ENCODE measurements around the gene SAMD4A.
"Not testable (repeated sequence)": the region's sequence is repeated elsewhere in the genome, so short reads cannot be mapped to it uniquely, and the experiment has no call there.

Gene SAMD4A

DNA sequence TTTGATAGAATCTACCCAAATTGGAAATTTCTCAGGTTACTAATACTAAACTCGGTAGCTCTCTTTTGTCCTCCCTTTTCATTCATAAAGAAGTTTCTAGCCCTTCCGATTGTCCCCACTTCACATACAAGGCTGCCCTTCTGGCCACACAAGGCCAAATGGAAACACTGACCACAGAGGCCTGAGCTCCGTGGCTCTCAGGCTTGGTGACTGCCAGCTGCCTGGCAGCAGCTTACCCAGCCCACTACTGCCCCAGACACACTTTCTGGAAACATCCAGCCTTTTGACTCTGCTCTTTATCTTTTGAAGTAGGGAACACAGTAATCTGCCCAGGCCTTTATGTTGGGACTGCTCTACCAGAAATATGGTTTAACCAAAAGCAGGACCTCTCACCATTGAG, 168.5 kb downstream of the SAMD4A start:
- no peak for DNase-seq (ENCODE audit: low spot score)

DNA sequence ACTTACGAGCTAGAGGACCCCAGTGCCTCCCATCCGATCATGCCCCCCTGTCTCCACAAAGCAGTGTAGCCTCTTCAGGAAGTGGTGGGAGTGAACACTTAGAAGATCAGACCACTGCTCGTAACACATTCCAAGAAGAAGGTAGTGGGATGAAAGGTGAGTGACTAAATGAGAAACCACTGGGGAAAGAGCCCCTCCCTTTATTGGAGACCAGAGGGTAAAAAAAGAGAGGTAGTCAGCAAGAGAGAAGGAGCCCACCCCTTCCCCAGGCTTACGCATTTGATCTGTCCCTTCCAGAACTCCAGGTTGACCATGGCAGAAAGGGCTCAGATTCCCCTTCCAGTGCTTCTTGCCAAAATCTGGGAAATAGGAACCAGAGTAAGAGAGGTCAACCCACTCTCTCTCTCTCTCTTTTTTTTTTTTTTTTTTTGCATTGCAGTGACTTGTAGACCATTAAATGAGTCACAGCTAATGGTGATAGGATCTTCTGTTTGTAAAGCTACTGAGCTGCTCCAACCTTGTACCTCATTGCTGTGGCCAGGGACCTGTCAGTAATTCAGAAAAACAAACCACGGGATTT, 170.3 kb downstream of the SAMD4A start:
- no peak for DNase-seq (ENCODE audit: low spot score)

DNA sequence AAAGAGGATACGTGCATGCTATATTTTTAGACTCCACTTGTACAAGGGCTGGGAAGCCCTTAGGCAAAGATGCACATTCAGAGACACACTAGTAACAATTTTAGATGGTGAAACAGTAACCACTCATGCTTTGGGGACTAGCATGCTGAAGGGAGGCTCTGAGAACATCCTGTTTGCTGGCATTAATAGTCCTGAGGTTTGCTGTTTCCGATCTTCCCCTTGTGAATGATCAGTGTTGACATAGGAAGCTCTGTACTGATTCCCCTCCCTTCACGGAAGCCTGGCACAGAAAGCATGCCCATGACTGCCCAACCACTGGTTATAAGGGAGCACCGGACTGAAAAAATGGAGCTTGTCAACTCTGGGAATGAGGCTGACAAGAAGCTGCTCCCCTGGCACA, 171.1 kb downstream of the SAMD4A start:
- no peak for DNase-seq (ENCODE audit: low spot score)

DNA sequence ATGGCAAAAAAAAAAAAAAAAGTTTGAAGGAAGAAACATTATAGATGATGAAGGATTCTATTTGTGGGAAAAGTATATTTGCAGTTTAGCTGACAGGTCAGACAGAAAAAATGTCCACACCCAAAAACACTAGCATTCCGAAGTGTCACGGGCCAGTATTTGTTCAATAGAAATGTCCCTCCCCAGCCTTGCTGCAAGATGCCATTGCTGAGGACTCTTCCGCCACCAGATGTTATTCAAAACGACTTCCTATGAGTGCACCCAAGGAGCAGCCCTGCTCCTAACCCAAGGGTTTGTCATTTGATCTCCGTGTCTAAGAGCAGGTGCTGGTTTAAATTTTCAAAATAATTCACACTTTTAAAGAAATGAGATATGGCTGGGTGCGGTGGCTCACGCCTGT, 172.6 kb downstream of the SAMD4A start:
- DNase-seq (ENCODE audit: low spot score) = no peak

DNA sequence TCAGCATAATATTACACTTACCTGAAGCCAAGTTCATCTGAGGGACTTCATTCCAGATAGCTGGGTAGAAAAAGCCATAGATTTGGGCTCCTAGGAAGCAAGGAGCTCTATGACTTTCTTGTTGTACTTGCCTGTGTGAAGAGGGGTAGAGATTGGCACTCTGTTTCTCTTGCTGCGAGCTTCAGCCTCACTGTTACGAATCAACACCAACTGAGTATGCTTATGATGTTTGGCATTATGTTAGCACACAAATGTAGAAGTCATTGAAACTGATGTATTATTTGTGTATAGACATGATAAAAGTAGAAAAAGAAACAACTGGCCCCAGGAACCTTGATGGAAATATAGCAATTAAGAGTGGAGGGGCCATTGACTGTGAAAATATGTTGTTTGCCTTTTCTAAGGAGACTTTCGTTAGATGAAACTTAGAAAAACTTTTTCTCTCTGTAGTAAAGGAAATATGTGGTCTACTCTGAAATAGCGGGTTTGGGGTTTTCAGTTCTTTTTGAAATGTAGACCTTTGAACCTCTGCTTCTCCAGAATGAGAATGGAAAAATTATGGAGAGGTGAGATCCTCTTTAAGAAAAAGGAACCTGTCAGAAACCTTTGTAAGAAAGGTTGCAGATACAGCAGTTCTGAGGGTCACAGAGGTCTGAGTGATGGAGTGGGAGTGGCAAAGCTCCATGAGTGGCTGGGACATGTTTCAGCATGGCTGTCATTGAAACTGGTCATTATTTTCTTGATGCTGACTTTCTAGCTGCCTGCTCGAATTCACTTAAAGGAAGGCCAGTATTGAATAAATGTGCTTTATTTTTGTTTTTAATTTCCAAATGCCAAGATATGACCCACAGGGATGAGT, 175.8 kb downstream of the SAMD4A start:
- no peak for DNase-seq (ENCODE audit: low spot score)

DNA sequence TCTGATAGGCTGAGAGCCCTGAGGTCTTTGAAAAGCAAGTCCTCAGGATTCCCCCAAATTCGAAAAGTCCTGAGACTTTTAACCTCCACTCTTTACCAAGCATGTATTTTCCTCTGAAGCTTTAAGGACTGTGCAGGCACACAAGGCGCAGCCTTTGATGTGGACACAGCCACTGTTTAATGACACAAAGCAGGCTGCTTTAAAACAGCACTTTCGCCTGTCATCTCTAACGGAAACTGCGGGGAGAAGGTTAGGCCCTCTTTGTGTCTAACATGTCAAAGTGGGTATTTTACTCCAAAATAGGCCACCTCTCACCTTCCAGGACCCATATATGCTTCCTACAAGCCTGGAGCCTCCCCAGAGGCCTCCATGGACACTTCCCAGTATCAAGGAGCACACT, 176.5 kb downstream of the SAMD4A start:
- DNase-seq (ENCODE audit: low spot score) = no peak

DNA sequence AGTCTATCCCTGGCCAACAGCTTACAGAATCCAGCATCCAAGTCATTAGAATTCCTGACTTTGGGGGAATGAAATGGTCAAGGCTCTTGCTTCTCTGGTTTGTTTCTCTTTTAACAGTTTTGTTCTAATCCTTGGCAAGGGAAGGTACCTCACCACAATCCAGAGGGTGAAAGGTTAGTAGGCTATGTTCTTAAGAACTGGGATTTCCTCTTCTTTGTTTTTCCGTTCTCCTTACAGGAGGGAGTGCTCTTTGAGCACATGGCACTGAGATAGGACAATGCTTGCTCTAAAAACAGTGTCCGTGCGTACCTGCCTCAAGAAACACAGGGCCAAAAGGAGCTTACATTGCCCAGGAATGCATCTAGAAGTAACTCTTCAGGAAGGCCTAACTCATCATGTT, 179.1 kb downstream of the SAMD4A start:
- DNase-seq (ENCODE audit: low spot score) = no peak

DNA sequence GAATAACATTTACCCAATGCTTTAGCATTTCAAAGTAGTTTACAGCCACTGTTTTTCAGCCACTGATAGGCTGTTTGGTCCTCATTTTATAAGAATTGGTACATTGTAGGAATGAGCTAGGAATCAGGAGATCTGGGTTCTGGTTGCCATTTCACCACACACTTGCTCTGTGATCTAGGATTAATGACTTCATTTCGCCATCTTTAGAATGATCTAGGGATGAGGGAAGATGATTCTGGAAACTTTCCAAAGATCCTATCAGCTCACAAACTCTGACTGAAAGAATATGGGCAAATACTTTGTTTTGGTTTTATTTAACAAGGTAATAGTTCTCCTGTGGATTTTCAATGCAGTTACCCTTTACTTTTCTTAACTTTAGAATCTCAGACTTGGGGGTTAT, 180.7 kb downstream of the SAMD4A start:
- DNase-seq (ENCODE audit: low spot score) = no peak

DNA sequence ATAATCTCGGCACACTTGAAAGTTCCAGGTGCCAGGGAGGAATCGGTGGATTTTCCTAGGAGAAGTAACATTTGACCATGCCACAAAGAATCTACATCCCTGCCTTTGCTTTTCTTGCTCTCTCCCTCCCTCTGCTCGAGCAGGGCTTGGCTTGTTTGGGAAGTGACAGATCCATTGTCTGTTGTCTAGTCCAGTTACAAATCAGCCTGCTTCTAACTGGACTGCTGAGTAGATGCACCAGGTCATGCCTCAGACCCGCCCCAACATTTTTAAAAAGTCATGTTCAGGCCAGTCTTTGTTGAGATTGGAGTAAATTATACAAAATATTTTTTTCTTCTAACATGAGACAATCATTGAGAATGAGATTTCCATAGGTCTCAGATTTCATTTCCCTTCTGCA, 182.3 kb downstream of the SAMD4A start:
- no peak for DNase-seq (ENCODE audit: low spot score)

DNA sequence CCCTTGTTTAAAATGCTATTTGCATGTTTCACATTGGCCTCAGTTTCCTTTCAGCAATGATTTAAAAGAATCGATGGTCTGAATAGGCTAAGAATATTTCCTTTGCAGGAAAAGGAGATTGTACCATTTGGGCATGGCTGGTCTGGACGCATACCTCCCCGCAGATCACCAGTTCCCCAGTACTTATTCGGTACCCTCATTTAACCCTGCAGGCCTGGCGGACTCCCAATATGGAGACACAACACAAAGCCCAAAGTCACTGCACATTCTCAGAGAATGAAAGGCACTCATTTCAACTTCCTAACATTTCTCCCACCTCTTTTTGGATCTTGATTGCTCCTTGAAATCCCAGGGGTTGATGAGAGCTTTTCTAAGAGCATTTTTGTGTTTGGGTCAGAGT, 182.8 kb downstream of the SAMD4A start:
- DNase-seq (ENCODE audit: low spot score) = no peak

DNA sequence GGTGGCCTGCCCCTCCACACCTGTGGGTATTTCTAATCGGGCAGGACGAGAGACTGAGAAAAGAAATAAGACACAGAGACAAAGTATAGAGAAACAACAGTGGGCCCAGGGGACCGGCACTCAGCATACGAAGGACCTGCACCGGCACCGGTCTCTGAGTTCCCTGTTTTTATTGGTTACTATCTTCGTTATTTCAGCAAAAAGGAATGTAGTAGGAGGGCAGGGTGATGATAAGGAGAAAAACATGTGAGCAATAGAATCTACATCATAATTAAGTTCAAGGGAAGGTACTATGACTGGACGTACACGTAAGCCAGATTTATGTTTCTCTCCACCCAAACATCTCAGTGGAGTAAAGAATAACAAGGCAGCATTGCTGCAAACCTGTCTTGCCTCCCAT, 185.7 kb downstream of the SAMD4A start:
- not testable (repeated sequence) for DNase-seq (ENCODE audit: low spot score)

DNA sequence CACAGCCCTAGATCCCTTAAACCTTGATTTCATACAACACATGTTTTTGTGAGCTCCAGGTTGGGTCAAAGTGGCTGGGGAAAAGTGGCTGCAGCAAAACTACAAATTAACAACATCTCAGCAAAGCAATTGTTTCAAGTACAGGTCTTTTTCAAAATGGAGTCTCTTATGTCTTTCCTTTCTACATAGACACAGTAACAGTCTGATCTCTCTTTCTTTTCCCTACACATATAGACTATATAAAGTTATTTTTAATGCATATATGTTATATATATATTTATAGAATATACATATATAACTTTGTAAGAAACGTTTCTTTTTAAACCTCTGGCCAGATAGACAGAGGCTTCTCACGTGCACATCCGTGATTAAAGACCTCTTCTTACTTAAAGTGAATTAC, 186.5 kb downstream of the SAMD4A start:
- DNase-seq (ENCODE audit: low spot score) = not testable (repeated sequence)

DNA sequence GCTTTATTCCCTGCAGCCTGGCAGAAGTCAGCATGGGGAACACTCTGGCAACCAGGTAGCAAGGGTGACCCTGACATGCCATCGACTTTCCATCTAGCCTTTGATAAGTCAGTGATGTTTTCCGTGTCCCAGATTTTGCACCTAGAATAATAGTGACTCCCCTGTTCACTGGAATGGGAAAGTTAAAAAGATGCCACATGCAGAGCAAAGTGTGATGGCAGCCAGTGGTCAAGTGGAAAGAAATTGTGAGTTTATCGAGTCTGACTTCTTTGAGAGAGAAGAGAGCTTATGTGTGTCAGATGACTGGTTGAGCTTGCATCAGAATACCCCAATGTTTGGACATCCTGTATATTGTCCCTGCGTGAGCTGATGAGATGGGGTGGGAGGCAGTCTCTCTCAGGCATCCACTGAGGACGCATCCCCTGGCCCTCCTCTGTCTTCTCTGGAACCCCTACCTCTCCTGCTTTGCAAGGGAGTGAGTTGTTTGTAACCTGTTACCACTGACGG, 187.2 kb downstream of the SAMD4A start:
- DNase-seq (ENCODE audit: low spot score) = no peak

DNA sequence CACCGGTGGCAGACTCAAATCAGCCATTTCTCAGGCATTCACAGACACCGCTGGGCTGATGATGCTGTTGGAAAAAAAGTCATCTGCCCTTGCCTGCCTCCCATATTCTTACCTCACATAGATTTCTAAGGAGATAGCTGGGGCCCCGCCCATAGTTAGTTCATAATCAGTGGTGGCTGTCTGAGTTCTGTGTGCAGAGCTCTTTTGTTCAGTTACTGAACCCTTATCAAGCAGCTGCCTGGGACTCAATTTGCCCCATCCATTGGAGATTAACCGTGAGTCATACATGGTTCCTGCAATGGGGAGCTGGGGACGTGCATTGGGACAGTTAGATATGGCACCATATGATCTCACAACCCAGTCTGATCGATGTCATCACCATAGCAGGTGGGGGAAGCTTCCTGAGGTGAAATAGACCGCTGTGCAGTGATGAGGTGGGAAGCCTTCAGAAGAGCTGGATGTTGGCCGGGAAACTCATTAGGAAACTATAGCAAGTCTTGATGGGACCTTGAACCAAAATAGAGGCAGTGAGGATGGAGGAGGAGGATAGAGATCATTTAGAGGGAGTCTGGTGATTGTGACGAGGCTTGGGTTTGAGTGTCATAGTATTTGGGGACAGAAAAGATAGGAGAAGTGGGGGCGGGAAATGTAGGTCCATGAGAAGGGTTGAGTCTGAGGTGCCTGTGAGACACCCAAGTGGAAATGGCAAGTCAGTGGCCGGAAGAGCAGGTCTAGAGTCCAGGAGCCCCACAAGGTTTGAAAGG, 187.9 kb downstream of the SAMD4A start:
- no peak for DNase-seq (ENCODE audit: low spot score)

DNA sequence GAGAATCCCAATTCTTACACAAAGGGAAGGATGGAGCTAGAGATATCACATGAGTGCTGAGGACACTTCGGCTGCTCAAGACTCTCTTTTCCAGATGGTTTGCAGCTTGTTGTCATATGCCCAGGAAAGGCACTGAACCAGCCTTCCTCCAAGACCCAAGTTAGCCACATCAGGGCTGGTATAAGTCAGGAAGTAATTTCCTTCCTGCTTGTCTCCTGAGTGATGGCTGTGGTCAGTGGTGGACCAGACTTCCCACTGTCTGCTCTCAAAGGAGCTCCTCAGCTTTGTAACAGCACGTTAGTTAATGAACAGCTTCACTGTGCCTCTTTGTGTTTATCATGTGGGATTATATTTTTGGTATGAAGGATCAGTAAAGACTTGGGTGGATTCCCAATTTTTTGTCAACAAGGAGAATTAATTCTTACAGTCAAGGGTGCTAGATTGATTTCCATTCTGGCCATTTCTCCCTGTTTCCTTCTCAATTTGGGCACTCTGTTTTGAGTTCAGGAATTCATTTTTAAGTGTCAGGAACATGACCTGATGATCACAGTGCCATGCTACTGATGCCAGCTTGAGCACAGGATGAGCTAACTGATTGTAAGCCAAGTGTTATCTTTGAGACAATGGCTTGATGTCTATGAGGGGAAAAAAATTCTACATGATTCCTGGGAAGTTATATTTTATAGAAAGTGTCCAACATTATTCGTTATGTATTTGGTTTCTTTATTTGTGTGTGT, 189.9 kb downstream of the SAMD4A start:
- DNase-seq (ENCODE audit: low spot score) = no peak

DNA sequence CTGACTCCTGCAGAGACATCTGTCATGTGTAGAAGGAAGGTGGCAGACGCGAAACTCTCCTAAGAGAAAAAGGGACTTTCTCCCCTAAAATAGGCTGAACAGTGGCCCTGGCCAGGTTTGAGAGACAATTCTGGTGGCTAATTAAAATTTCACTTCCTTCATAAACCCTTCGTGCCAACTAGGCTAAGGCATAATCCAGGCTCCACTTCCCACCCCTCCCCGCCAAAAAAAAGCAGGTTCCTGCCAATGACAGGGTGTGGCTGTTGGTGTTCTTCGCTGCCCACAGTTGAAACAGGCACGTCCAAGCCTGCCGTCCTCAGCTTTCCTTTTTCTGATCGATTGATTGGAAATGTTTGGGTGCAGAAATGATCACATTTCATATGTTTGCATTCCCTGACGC, 191.1 kb downstream of the SAMD4A start:
- DNase-seq (ENCODE audit: low spot score) = no peak

DNA sequence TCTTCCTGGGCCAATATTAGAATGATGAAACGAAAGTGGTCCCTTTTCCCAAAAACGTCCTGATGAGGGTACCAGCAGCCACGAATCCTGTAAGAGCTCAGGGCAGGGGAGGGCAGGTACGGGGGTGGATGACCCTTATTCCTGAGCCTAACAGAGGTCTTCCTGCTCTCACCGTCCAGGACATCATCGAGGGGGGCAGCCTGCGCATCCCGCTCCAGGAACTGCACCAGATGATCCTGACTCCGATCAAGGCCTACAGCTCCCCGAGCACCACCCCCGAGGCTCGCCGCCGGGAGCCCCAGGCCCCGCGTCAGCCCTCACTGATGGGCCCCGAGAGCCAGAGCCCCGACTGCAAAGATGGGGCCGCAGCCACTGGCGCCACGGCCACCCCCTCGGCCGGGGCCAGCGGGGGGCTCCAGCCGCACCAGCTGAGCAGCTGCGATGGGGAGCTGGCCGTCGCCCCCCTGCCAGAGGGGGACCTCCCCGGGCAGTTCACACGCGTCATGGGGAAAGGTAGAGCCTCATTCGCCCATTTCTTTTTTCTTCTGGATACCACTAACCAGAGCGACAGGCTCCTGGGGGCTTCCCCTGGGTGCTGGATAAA, 193.2 kb downstream of the SAMD4A start:
- DNase-seq (ENCODE audit: low spot score) = no peak

DNA sequence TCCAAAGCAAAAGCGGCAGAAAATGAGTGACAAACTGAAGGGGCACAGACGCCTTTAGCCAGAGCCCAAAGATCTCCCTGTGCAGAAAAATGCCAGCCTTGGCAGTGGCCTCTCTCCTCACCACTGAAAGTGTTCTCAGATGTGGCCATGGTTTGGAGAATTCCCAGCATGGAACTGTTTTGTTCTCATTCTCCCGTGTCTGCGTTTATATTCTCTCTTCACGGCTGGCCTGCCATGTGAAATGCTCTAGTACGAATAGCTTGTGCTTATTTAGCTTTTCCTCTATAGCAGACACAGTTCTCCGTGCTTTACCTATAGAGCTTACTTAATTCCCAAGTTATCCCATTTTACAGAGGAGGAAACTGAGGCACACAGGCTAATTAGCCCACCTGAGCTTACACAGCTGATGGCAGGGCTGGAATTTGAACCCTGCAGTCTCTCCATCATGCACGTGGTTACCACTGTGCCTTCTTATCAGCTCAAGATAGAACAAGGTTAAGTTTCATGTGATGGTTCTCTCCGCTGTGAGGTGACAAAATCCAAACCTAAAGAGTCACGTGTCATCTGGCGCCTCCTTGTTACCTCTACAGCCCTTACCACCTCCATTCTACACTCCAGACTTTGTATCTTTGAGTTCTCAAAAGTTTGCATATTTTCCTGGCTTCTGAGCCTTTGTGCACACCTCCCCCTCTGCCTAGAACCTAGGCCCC, 194.1 kb downstream of the SAMD4A start:
- DNase-seq (ENCODE audit: low spot score) = no peak

DNA sequence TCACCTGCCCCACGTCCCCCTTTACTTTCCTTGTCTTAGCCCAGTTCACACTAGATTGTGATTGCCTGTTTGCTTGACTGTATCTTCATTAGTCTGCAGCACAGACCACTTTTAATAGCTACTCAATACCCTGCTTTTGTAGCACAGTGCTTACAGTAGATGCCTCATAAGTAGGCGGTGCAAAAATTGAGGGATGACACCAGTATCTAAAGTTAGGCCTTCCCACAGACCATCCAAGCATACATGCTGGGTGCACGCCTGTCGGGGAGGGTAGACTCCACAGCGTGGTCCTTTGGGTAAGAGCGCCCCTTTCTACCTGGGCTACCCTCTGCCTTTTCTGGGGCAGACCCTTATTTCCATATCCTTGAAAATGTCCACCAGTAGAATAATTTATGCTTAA, 194.9 kb downstream of the SAMD4A start:
- DNase-seq (ENCODE audit: low spot score) = no peak

DNA sequence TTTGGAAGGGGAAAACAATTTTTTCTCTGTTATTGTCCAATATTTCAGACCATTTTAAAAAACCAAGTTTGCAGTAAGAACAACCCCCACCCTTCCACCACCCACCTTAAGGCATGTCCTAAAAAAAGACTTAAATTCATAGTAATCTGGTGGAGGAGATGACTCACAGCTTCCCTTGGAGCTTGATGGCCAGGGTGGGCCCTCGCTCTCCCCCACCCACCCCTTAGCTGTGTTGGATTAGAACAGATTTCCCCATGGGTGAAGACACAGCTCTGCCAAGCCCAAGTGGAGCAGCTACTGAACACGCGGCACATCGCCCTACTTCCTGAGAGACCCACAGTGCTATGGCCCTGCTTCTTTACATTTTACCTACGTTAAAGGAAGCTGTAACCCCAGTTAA, 195.4 kb downstream of the SAMD4A start:
- no peak for DNase-seq (ENCODE audit: low spot score)

DNA sequence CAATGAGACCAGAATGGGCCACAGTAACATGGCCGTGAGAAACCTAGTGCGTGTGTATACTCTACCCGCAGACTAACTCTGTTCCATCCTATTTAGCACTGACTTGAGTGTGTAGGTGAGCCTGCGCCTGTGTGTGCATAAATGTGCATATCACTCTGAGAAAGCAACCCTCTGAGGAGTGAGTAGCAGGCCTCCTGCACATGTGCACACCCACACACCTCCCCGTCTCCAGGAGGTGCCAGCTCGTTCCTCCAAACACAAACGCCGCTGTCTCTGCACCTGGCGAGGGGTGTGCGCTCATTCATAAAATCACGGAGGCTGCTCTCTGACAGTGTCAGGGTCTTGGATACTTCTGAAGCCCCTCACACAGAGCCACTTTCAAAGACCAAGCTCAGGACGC, 196.8 kb downstream of the SAMD4A start:
- no peak for DNase-seq (ENCODE audit: low spot score)

All from HuH-7 (cell line).